Measurements from ENCODE around the gene ATP1A3.

Gene ATP1A3

GRCh38 chr19:41923045-41923788, 70.8 kb downstream of the ATP1A3 start:
- Histone ChIP-seq H3K4me3 (ENCODE audit: insufficient read depth, low read depth, low read length) (no peak overlapping the region), H3K27me3 (ENCODE audit: control insufficient read depth, insufficient read depth, low read length, poor library complexity, severe bottlenecking) (peaks cover 100% of the 10 kb centered on the region), H3K4me1 (ENCODE audit: control insufficient read depth, insufficient read depth, low read length) (peaks cover 12% of the 10 kb centered on the region), H3K27ac (ENCODE audit: insufficient read depth, low read depth, low read length, poor library complexity, severe bottlenecking) (no peak overlapping the region), H3K9me3 (ENCODE audit: control insufficient read depth, low read length) (no peaks in the 10 kb centered on the region), H3K36me3 (ENCODE audit: control insufficient read depth, insufficient read depth, low read length) (no peaks in the 10 kb centered on the region)
- 48 to 53% methylated on average over 4 of the region's 6 CpGs for WGBS, 2 experiments

- no peaks in the 10 kb centered on the region for H3K9me3 ChIP-seq (ENCODE audit: control insufficient read depth, low read length)
- H3K27me3 ChIP-seq (ENCODE audit: control insufficient read depth, insufficient read depth, low read length, poor library complexity, severe bottlenecking): peaks cover 100% of the 10 kb centered on the region
- H3K4me3 ChIP-seq (ENCODE audit: insufficient read depth, low read depth, low read length): no peak overlapping the region
- H3K36me3 ChIP-seq (ENCODE audit: control insufficient read depth, insufficient read depth, low read length): no peaks in the 10 kb centered on the region
- H3K27ac ChIP-seq (ENCODE audit: insufficient read depth, low read depth, low read length, poor library complexity, severe bottlenecking): no peak overlapping the region
- peaks cover 12% of the 10 kb centered on the region for H3K4me1 ChIP-seq (ENCODE audit: control insufficient read depth, insufficient read depth, low read length)
- WGBS, 2 experiments: 27 to 30% methylated on average over 18 of the region's 18 CpGs
These were observed 71.4 kb downstream of the ATP1A3 start for GRCh38 chr19:41922585-41922984.

GRCh38 chr19:41921577-41922576, 72.2 kb downstream of the ATP1A3 start:
- no peak overlapping the region for H3K27ac ChIP-seq (ENCODE audit: insufficient read depth, low read depth, low read length, poor library complexity, severe bottlenecking)
- no peaks in the 10 kb centered on the region for H3K36me3 ChIP-seq (ENCODE audit: control insufficient read depth, insufficient read depth, low read length)
- H3K9me3 ChIP-seq (ENCODE audit: control insufficient read depth, low read length): no peaks in the 10 kb centered on the region
- WGBS, 2 experiments: 16 to 17% methylated on average over 21 to 22 of the region's 22 CpGs
- H3K27me3 ChIP-seq (ENCODE audit: control insufficient read depth, insufficient read depth, low read length, poor library complexity, severe bottlenecking): peaks cover 100% of the 10 kb centered on the region
- no peak overlapping the region for H3K4me3 ChIP-seq (ENCODE audit: insufficient read depth, low read depth, low read length)
- peaks cover 12% of the 10 kb centered on the region for H3K4me1 ChIP-seq (ENCODE audit: control insufficient read depth, insufficient read depth, low read length)

GRCh38 chr19:41920882-41921576, 73.0 kb downstream of the ATP1A3 start:
- WGBS, 2 experiments: 17 to 21% methylated on average over 26 of the region's 26 CpGs
- H3K4me3 ChIP-seq (ENCODE audit: insufficient read depth, low read depth, low read length): no peak overlapping the region
- H3K27me3 ChIP-seq (ENCODE audit: control insufficient read depth, insufficient read depth, low read length, poor library complexity, severe bottlenecking): peaks cover 100% of the 10 kb centered on the region
- H3K36me3 ChIP-seq (ENCODE audit: control insufficient read depth, insufficient read depth, low read length): no peaks in the 10 kb centered on the region
- H3K4me1 ChIP-seq (ENCODE audit: control insufficient read depth, insufficient read depth, low read length): peaks cover 12% of the 10 kb centered on the region
- H3K9me3 ChIP-seq (ENCODE audit: control insufficient read depth, low read length): no peaks in the 10 kb centered on the region
- no peak overlapping the region for H3K27ac ChIP-seq (ENCODE audit: insufficient read depth, low read depth, low read length, poor library complexity, severe bottlenecking)

- Histone ChIP-seq H3K36me3 (ENCODE audit: control insufficient read depth, insufficient read depth, low read length) (no peaks in the 10 kb centered on the region), H3K9me3 (ENCODE audit: control insufficient read depth, low read length) (no peaks in the 10 kb centered on the region), H3K4me1 (ENCODE audit: control insufficient read depth, insufficient read depth, low read length) (peaks cover 12% of the 10 kb centered on the region), H3K27me3 (ENCODE audit: control insufficient read depth, insufficient read depth, low read length, poor library complexity, severe bottlenecking) (peaks cover 100% of the 10 kb centered on the region), H3K4me3 (ENCODE audit: insufficient read depth, low read depth, low read length) (no peak overlapping the region), H3K27ac (ENCODE audit: insufficient read depth, low read depth, low read length, poor library complexity, severe bottlenecking) (no peak overlapping the region)
- 92% methylated on average over 33 of the region's 33 CpGs for WGBS, 2 experiments
These were observed 73.9 kb downstream of the ATP1A3 start for GRCh38 chr19:41919948-41920712.

- Histone ChIP-seq H3K27me3 (ENCODE audit: control insufficient read depth, insufficient read depth, low read length, poor library complexity, severe bottlenecking) (peaks cover 100% of the 10 kb centered on the region), H3K36me3 (ENCODE audit: control insufficient read depth, insufficient read depth, low read length) (no peaks in the 10 kb centered on the region), H3K4me3 (ENCODE audit: insufficient read depth, low read depth, low read length) (no peak overlapping the region), H3K9me3 (ENCODE audit: control insufficient read depth, low read length) (no peaks in the 10 kb centered on the region), H3K27ac (ENCODE audit: insufficient read depth, low read depth, low read length, poor library complexity, severe bottlenecking) (no peak overlapping the region), H3K4me1 (ENCODE audit: control insufficient read depth, insufficient read depth, low read length) (peaks cover 12% of the 10 kb centered on the region)
- WGBS, 2 experiments: 86 to 89% methylated on average over 5 of the region's 5 CpGs
These were observed 75.3 kb downstream of the ATP1A3 start for GRCh38 chr19:41918653-41919244.

- H3K4me3 ChIP-seq (ENCODE audit: insufficient read depth, low read depth, low read length): no peak overlapping the region
- H3K9me3 ChIP-seq (ENCODE audit: control insufficient read depth, low read length): no peaks in the 10 kb centered on the region
- H3K4me1 ChIP-seq (ENCODE audit: control insufficient read depth, insufficient read depth, low read length): peaks cover 18% of the 10 kb centered on the region
- H3K36me3 ChIP-seq (ENCODE audit: control insufficient read depth, insufficient read depth, low read length): no peaks in the 10 kb centered on the region
- peaks cover 100% of the 10 kb centered on the region for H3K27me3 ChIP-seq (ENCODE audit: control insufficient read depth, insufficient read depth, low read length, poor library complexity, severe bottlenecking)
- no peak overlapping the region for H3K27ac ChIP-seq (ENCODE audit: insufficient read depth, low read depth, low read length, poor library complexity, severe bottlenecking)
- 80 to 90% methylated on average over 6 of the region's 6 CpGs for WGBS, 2 experiments
These were observed 75.9 kb downstream of the ATP1A3 start for GRCh38 chr19:41918095-41918494.

GRCh38 chr19:41917676-41918075, 76.4 kb downstream of the ATP1A3 start:
- 77% methylated on average over 12 of the region's 12 CpGs for WGBS, 2 experiments
- Histone ChIP-seq H3K9me3 (ENCODE audit: control insufficient read depth, low read length) (no peaks in the 10 kb centered on the region), H3K4me3 (ENCODE audit: insufficient read depth, low read depth, low read length) (no peak overlapping the region), H3K27ac (ENCODE audit: insufficient read depth, low read depth, low read length, poor library complexity, severe bottlenecking) (no peak overlapping the region), H3K27me3 (ENCODE audit: control insufficient read depth, insufficient read depth, low read length, poor library complexity, severe bottlenecking) (peaks cover 100% of the 10 kb centered on the region), H3K36me3 (ENCODE audit: control insufficient read depth, insufficient read depth, low read length) (no peaks in the 10 kb centered on the region), H3K4me1 (ENCODE audit: control insufficient read depth, insufficient read depth, low read length) (peaks cover 18% of the 10 kb centered on the region)

Data from ectodermal cell (in vitro differentiated cells).